ENCODE results near the gene ICOS. TPM values are rescaled to one million over a fixed set of nuclear protein-coding genes. Genes with fewer than 3 reads are reported as not detected.
A peak's percentile ranks its signal among the peaks of the same experiment; 100 is the strongest.

ICOS gene
- 10 to 100 TPM; 61.8 to 63.0 TPM for total RNA-seq

- ChIA-PET CTCF (no interaction called here), POLR2A (interaction anchor here (0.7 to 8.3 kb wide), 15 partner anchors 10 to 229 kb away, joined by 3 to 150 read pairs (median 4); partner anchors contain the start of genes CD28 and CTLA4)
- DNase-seq, result peak; percentile 69
These were observed at the start of gene ICOS for GRCh38 chr2:203936535-203936934. TSS of gene ICOS (plus strand) at chr2:203936763. CDS start at chr2:203936815, 52 bp downstream.

GRCh38 chr2:203887677-203888076, 48.9 kb upstream of the ICOS start:
- DNase-seq, result no peak
- CTCF ChIA-PET, result interaction anchor here (1.2 to 3.0 kb wide), 7 partner anchors 10 to 31 kb away, joined by 3 to 17 read pairs (median 9); partner anchors contain the start of gene CTLA4
- peaks cover 5% of the 10 kb centered on the region for H3K9me3 Mint-ChIP-seq
- peak overlapping the region; percentile 83 for H3K27ac Mint-ChIP-seq
- peaks cover 3% of the 10 kb centered on the region for H3K36me3 Mint-ChIP-seq (ENCODE audit: low read depth)
- POLR2A ChIA-PET, result interaction anchor here (1.2 to 26.2 kb wide), 11 partner anchors 10 to 183 kb away, joined by 3 to 593 read pairs (median 11); partner anchors contain the start of genes CTLA4 and ICOS
- H3K4me3 Mint-ChIP-seq, result no peak overlapping the region
- H3K27me3 Mint-ChIP-seq, result no peaks in the 10 kb centered on the region
- H3K4me1 Mint-ChIP-seq, result peaks cover 80% of the 10 kb centered on the region

More at GRCh38 chr2:203936535-203936934, at the start of gene ICOS:
- H3K27me3 Mint-ChIP-seq, result no peaks in the 10 kb centered on the region
- H3K9me3 Mint-ChIP-seq, result no peaks in the 10 kb centered on the region
- H3K4me1 Mint-ChIP-seq, result peaks cover 57% of the 10 kb centered on the region
- peak within 1 kb of the TSS; percentile 98 for H3K4me3 Mint-ChIP-seq
- H3K27ac Mint-ChIP-seq, result peak within 1 kb of the TSS; percentile 92
- H3K36me3 Mint-ChIP-seq (ENCODE audit: low read depth), result peaks cover 49% of the 10 kb centered on the region

GRCh38 chr2:203889542-203889941, 47.0 kb upstream of the ICOS start:
- no peaks in the 10 kb centered on the region for H3K27me3 Mint-ChIP-seq
- DNase-seq, result no peak
- peaks cover 87% of the 10 kb centered on the region for H3K4me1 Mint-ChIP-seq
- no peak overlapping the region for H3K4me3 Mint-ChIP-seq
- peaks cover 3% of the 10 kb centered on the region for H3K36me3 Mint-ChIP-seq (ENCODE audit: low read depth)
- peak overlapping the region; percentile 32 for H3K27ac Mint-ChIP-seq
- H3K9me3 Mint-ChIP-seq, result peaks cover 5% of the 10 kb centered on the region
- ChIA-PET CTCF (interaction anchor here (0.9 to 2.3 kb wide), 2 partner anchors 20 to 74 kb away, joined by 3 to 10 read pairs; no protein-coding TSS in a partner anchor), POLR2A (interaction anchor here (0.6 to 26.2 kb wide), 5 partner anchors 9 to 206 kb away, joined by 3 to 593 read pairs (median 3); partner anchors contain the start of gene CTLA4)

GRCh38 chr2:203889944-203890343, 46.6 kb upstream of the ICOS start:
- H3K4me1 Mint-ChIP-seq, result peaks cover 88% of the 10 kb centered on the region
- H3K27me3 Mint-ChIP-seq, result no peaks in the 10 kb centered on the region
- H3K9me3 Mint-ChIP-seq, result peaks cover 5% of the 10 kb centered on the region
- H3K36me3 Mint-ChIP-seq (ENCODE audit: low read depth), result peaks cover 3% of the 10 kb centered on the region
- no peak for DNase-seq
- ChIA-PET CTCF (interaction anchor here (0.9 to 2.3 kb wide), 2 partner anchors 20 to 75 kb away, joined by 3 to 10 read pairs; no protein-coding TSS in a partner anchor), POLR2A (interaction anchor here (1.0 to 26.2 kb wide), 3 partner anchors 16 to 36 kb away, joined by 3 to 593 read pairs (median 13); partner anchors contain the start of gene CTLA4)
- H3K4me3 Mint-ChIP-seq, result no peak overlapping the region
- peak overlapping the region; percentile 32 for H3K27ac Mint-ChIP-seq

- Mint-ChIP-seq H3K9me3 (peaks cover 5% of the 10 kb centered on the region), H3K4me3 (no peak overlapping the region), H3K27me3 (no peaks in the 10 kb centered on the region), H3K27ac (peak overlapping the region; percentile 69), H3K4me1 (peaks cover 85% of the 10 kb centered on the region), H3K36me3 (ENCODE audit: low read depth) (peaks cover 3% of the 10 kb centered on the region)
- no peak for DNase-seq
- CTCF ChIA-PET, result interaction anchor here (1.8 to 2.3 kb wide), 2 partner anchors 17 to 19 kb away, joined by 4 to 10 read pairs; no protein-coding TSS in a partner anchor
- POLR2A ChIA-PET, result interaction anchor here (1.0 to 26.2 kb wide), 6 partner anchors 9 to 184 kb away, joined by 3 to 593 read pairs (median 4); partner anchors contain the start of genes CD28 and CTLA4
These were observed 45.8 kb upstream of the ICOS start for GRCh38 chr2:203890733-203891132.

GRCh38 chr2:203891474-203891873, 45.1 kb upstream of the ICOS start:
- no peak overlapping the region for H3K4me3 Mint-ChIP-seq
- ChIA-PET CTCF (interaction anchor here (1.8 kb wide), 1 partner anchor 18 kb away, joined by 4 read pairs; no protein-coding TSS in a partner anchor), POLR2A (interaction anchor here (1.0 to 26.2 kb wide), 7 partner anchors 9 to 185 kb away, joined by 3 to 593 read pairs (median 4); partner anchors contain the start of genes CD28 and CTLA4)
- H3K36me3 Mint-ChIP-seq (ENCODE audit: low read depth), result peaks cover 5% of the 10 kb centered on the region
- peak; percentile 69 for DNase-seq
- no peaks in the 10 kb centered on the region for H3K27me3 Mint-ChIP-seq
- H3K9me3 Mint-ChIP-seq, result peaks cover 5% of the 10 kb centered on the region
- peak overlapping the region; percentile 69 for H3K27ac Mint-ChIP-seq
- H3K4me1 Mint-ChIP-seq, result peaks cover 84% of the 10 kb centered on the region

- Mint-ChIP-seq H3K4me3 (no peak overlapping the region), H3K36me3 (ENCODE audit: low read depth) (peaks cover 11% of the 10 kb centered on the region), H3K27ac (no peak overlapping the region), H3K9me3 (peaks cover 5% of the 10 kb centered on the region), H3K27me3 (no peaks in the 10 kb centered on the region), H3K4me1 (peaks cover 84% of the 10 kb centered on the region)
- DNase-seq, result no peak
- CTCF ChIA-PET, result interaction anchor here (1.8 kb wide), 1 partner anchor 19 kb away, joined by 4 read pairs; no protein-coding TSS in a partner anchor
- POLR2A ChIA-PET, result interaction anchor here (1.2 to 26.2 kb wide), 3 partner anchors 11 to 31 kb away, joined by 3 to 593 read pairs (median 13); partner anchors contain the start of gene CTLA4
These were observed 44.4 kb upstream of the ICOS start for GRCh38 chr2:203892207-203892606.

- H3K4me3 Mint-ChIP-seq, result no peak overlapping the region
These were observed 43.2 kb upstream of the ICOS start for GRCh38 chr2:203893401-203893800.

GRCh38 chr2:203893840-203894239, 42.7 kb upstream of the ICOS start:
- ChIA-PET CTCF (no interaction called here), POLR2A (interaction anchor here (26.2 kb wide), 1 partner anchor 20 kb away, joined by 593 read pairs; the partner anchor contains the start of gene CTLA4)
- peaks cover 86% of the 10 kb centered on the region for H3K4me1 Mint-ChIP-seq
- H3K36me3 Mint-ChIP-seq (ENCODE audit: low read depth), result peaks cover 16% of the 10 kb centered on the region
- H3K27ac Mint-ChIP-seq, result peak overlapping the region; percentile 75
- H3K27me3 Mint-ChIP-seq, result no peaks in the 10 kb centered on the region
- DNase-seq, result no peak
- no peak overlapping the region for H3K4me3 Mint-ChIP-seq
- H3K9me3 Mint-ChIP-seq, result peaks cover 7% of the 10 kb centered on the region

More at GRCh38 chr2:203893401-203893800, 43.2 kb upstream of the ICOS start:
- ChIA-PET CTCF (no interaction called here), POLR2A (interaction anchor here (26.2 kb wide), 1 partner anchor 20 kb away, joined by 593 read pairs; the partner anchor contains the start of gene CTLA4)
- Mint-ChIP-seq H3K27me3 (no peaks in the 10 kb centered on the region), H3K36me3 (ENCODE audit: low read depth) (peaks cover 14% of the 10 kb centered on the region), H3K9me3 (peaks cover 7% of the 10 kb centered on the region), H3K27ac (peak overlapping the region; percentile 72), H3K4me1 (peaks cover 86% of the 10 kb centered on the region)
- DNase-seq, result no peak

- ChIA-PET POLR2A (interaction anchor here (26.2 kb wide), 1 partner anchor 20 kb away, joined by 593 read pairs; the partner anchor contains the start of gene CTLA4), CTCF (interaction anchor here (0.6 kb wide), 1 partner anchor 34 kb away, joined by 3 read pairs; no protein-coding TSS in a partner anchor)
- H3K36me3 Mint-ChIP-seq (ENCODE audit: low read depth), result peaks cover 20% of the 10 kb centered on the region
- no peaks in the 10 kb centered on the region for H3K27me3 Mint-ChIP-seq
- peak overlapping the region; percentile 75 for H3K27ac Mint-ChIP-seq
- H3K4me3 Mint-ChIP-seq, result no peak overlapping the region
- H3K9me3 Mint-ChIP-seq, result peaks cover 7% of the 10 kb centered on the region
- DNase-seq, result no peak
- peaks cover 87% of the 10 kb centered on the region for H3K4me1 Mint-ChIP-seq
These were observed 42.3 kb upstream of the ICOS start for GRCh38 chr2:203894262-203894661.

GRCh38 chr2:203897544-203897943, 39.0 kb upstream of the ICOS start:
- Mint-ChIP-seq H3K27me3 (no peaks in the 10 kb centered on the region), H3K4me3 (no peak overlapping the region), H3K27ac (peak overlapping the region; percentile 44), H3K4me1 (peaks cover 62% of the 10 kb centered on the region), H3K9me3 (peaks cover 21% of the 10 kb centered on the region), H3K36me3 (ENCODE audit: low read depth) (peaks cover 47% of the 10 kb centered on the region)
- CTCF ChIA-PET, result interaction anchor here (0.8 to 2.4 kb wide), 6 partner anchors 10 to 93 kb away, joined by 3 to 14 read pairs (median 5); no protein-coding TSS in a partner anchor
- no peak for DNase-seq
- POLR2A ChIA-PET, result interaction anchor here (0.6 to 26.2 kb wide), 10 partner anchors 9 to 190 kb away, joined by 3 to 593 read pairs (median 4); partner anchors contain the start of gene CTLA4

GRCh38 chr2:203898657-203899056, 37.9 kb upstream of the ICOS start:
- Mint-ChIP-seq H3K36me3 (ENCODE audit: low read depth) (peaks cover 50% of the 10 kb centered on the region), H3K9me3 (peaks cover 24% of the 10 kb centered on the region), H3K4me3 (no peak overlapping the region), H3K4me1 (peaks cover 56% of the 10 kb centered on the region), H3K27ac (peak overlapping the region; percentile 34), H3K27me3 (no peaks in the 10 kb centered on the region)
- ChIA-PET POLR2A (interaction anchor here (0.8 to 26.2 kb wide), 6 partner anchors 10 to 85 kb away, joined by 3 to 593 read pairs (median 4); partner anchors contain the start of gene CTLA4), CTCF (interaction anchor here (1.4 to 2.4 kb wide), 4 partner anchors 11 to 41 kb away, joined by 3 to 14 read pairs (median 6); no protein-coding TSS in a partner anchor)
- no peak for DNase-seq

Data from activated CD4-positive, alpha-beta memory T cell treated with anti-CD3 and anti-CD28 coated beads, Interleukin-2, amount 10 ng/mL, durations not matched to agents 7 days and 5 days (primary cell).